PC-9 (cell line): ENCODE results near the gene DRAXIN. TPM values are rescaled to one million over a fixed set of nuclear protein-coding genes. Genes with fewer than 3 reads are reported as not detected.

ENCODE experiments used
- BruUV-seq: library from RNA; stranded (reverse); fragments of 400-500 nt; replicated peaks from 2 replicates; lab custom pipeline; 2021; lab: Mats Ljungman, UMichigan
- CTCF ChIA-PET: fragments of 300-600 bp; sonication (Branson Sonifier 250); formaldehyde crosslinking; loops from one replicate; lab custom pipeline; 2022; ENCODE audit warnings: antibody characterized with exemption; lab: Charles Lee
- POLR2A ChIA-PET: fragments of 300-600 bp; sonication (Branson Sonifier 250); formaldehyde crosslinking; loops from one replicate; lab custom pipeline; 2022; ENCODE audit warnings: antibody characterized with exemption; ENCODE audit not compliant: unreplicated experiment; lab: Charles Lee
- DNase-seq, 2 experiments: peaks; one replicate each; pipeline versions ENCODE4 v3.0.0 to v3.0.0-alpha.2; 2015 to 2022; ENCODE audit warnings: mixed read lengths in 1 of 2
- H2AFZ ChIP-seq: fragments of 200-600 bp; sonication (generic); 2 replicates; pipeline ENCODE4 v1.8.1; 2017; ENCODE audit warnings: antibody characterized with exemption
- H3F3A ChIP-seq: fragments of 200-600 bp; sonication (generic); 2 replicates; pipeline ENCODE4 v1.8.1; 2017; ENCODE audit warnings: antibody characterized with exemption, mild to moderate bottlenecking, low read depth; ENCODE audit not compliant: insufficient read depth
- H3K27ac ChIP-seq: fragments of 200-600 bp; sonication (generic); 2 replicates; pipeline ENCODE4 v1.6.1; 2016; ENCODE audit warnings: mixed run types
- H3K27me3 ChIP-seq: fragments of 200-600 bp; sonication (generic); 2 replicates; pipeline ENCODE4 v1.6.1; 2016; ENCODE audit warnings: low read depth, mixed run types; ENCODE audit not compliant: insufficient read depth
- H3K36me3 ChIP-seq: fragments of 200-600 bp; sonication (generic); 2 replicates; pipeline ENCODE4 v1.6.1; 2016; ENCODE audit warnings: low read depth, mixed run types
- H3K4me1 ChIP-seq: fragments of 200-600 bp; sonication (generic); replicated peaks from 2 replicates; pipeline ENCODE4 v1.6.1; 2016; ENCODE audit warnings: mixed run types; ENCODE audit not compliant: insufficient read depth
- H3K4me2 ChIP-seq: fragments of 200-600 bp; sonication (generic); 2 replicates; pipeline ENCODE4 v1.6.1; 2017; ENCODE audit warnings: mixed run types
- H3K4me3 ChIP-seq: fragments of 200-600 bp; sonication (generic); 2 replicates; pipeline ENCODE4 v1.6.1; 2016; ENCODE audit warnings: mixed run types
- H3K79me2 ChIP-seq: fragments of 200-600 bp; sonication (generic); 2 replicates; pipeline ENCODE4 v1.6.1; 2017; ENCODE audit warnings: low read depth, mixed run types
- H3K9me2 ChIP-seq: fragments of 200-600 bp; sonication (generic); 2 replicates; pipeline ENCODE4 v1.8.1; 2017; ENCODE audit warnings: mild to moderate bottlenecking; ENCODE audit not compliant: insufficient read depth
- H3K9me3 ChIP-seq: fragments of 200-600 bp; sonication (generic); 2 replicates; pipeline ENCODE4 v1.8.1; 2016; ENCODE audit warnings: low read depth; ENCODE audit not compliant: insufficient read depth
- H4K20me1 ChIP-seq: fragments of 200-600 bp; sonication (generic); 2 replicates; pipeline ENCODE4 v1.8.1; 2017; ENCODE audit not compliant: insufficient read depth
- EZH2 ChIP-seq: fragments of 200-600 bp; sonication (generic); IDR thresholded peaks from 2 replicates; pipeline ENCODE4 v1.8.0; 2017; ENCODE audit warnings: antibody characterized with exemption, low read depth
- intact Hi-C: fragments of 100-400 bp; cut with micrococcal nuclease; formaldehyde crosslinking; loops from one replicate; pipeline ENCODE4 v1.10.0; 2022; ENCODE audit not compliant: unreplicated experiment
- total RNA-seq: library from RNA; stranded (reverse); gene quantifications from 2 replicates; pipeline ENCODE4 v1.2.3, GENCODE V29; 2021
- TF ChIP-seq, protein P1 (sequence below): fragments of 200-600 bp; sonication (generic); conservative IDR thresholded peaks from 2 replicates; pipeline ENCODE4 v1.6.1; 2017; ENCODE audit warnings: mixed run types, antibody characterized with exemption, mild to moderate bottlenecking, moderate library complexity

DRAXIN gene
- total RNA-seq, 1 experiment from 2014 or later, result not detected

DNA sequence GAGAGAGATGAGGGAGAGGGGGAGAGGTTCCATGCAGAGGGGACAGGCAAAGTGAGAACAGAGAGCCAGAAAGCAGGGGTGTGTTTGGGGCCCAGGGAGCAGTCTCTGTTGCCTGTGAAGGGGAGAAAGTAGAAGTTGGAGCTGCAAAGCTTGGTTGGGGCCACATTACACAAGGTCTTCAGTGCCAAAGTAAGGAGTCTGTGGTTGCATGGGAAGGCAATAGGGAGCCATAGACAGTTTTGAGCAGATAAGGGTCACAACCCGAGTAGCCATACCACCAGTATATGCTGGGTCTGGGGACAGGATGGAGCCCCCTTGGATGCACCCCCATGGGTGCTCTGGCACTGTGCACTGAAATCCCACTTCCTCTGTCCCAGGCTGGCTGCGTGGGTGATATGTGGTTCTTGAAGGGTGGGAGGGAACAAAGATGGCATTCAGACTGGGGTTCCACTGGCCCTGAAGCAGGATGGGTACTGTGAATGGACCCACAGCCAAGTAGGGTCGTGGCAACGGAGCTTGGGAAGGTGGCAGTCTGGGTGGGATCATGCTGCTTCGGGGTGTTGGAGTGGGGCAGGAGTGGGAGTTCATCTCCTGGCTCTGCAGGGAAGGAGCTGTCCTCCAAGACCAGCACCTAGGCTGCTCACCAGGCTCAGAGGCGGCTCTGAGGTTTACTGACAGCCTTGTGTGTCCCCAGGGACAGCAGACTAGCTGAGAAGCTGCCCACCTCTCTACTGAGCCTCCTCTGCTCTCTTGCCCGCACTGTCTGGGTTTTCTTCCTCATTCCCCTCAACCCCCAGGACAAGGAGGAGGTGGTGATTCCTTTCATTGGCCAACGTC, 12.1 kb downstream of the DRAXIN start:
- ChIA-PET POLR2A (no interaction called here), CTCF (no interaction called here)
- H3K4me3 ChIP-seq, result no peak overlapping the region
- no peaks in the 10 kb centered on the region; the same call in 1 of the 2 replicates for H3K4me1 ChIP-seq
- H3K9me3 ChIP-seq, result no peaks in the 10 kb centered on the region
- no peak for TF ChIP-seq EZH2
- TF ChIP-seq, protein P1, sequence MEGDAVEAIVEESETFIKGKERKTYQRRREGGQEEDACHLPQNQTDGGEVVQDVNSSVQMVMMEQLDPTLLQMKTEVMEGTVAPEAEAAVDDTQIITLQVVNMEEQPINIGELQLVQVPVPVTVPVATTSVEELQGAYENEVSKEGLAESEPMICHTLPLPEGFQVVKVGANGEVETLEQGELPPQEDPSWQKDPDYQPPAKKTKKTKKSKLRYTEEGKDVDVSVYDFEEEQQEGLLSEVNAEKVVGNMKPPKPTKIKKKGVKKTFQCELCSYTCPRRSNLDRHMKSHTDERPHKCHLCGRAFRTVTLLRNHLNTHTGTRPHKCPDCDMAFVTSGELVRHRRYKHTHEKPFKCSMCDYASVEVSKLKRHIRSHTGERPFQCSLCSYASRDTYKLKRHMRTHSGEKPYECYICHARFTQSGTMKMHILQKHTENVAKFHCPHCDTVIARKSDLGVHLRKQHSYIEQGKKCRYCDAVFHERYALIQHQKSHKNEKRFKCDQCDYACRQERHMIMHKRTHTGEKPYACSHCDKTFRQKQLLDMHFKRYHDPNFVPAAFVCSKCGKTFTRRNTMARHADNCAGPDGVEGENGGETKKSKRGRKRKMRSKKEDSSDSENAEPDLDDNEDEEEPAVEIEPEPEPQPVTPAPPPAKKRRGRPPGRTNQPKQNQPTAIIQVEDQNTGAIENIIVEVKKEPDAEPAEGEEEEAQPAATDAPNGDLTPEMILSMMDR, result no peak
- no peak overlapping the region for H3K4me2 ChIP-seq
- no peak for DNase-seq
- no peaks in the 10 kb centered on the region for H4K20me1 ChIP-seq
- no TSS peak for BruUV-seq
- H3K36me3 ChIP-seq, result no peaks in the 10 kb centered on the region
- intact Hi-C loops, result no loop called here
- H3K27ac ChIP-seq, result no peak overlapping the region
- H2AFZ ChIP-seq, result no peak overlapping the region
- H3K79me2 ChIP-seq, result no peaks in the 10 kb centered on the region
- no peaks in the 10 kb centered on the region for H3K9me2 ChIP-seq
- H3K27me3 ChIP-seq, result peaks cover 26% of the 10 kb centered on the region
- peaks cover 5% of the 10 kb centered on the region; the same call in 1 of the 2 replicates for H3F3A ChIP-seq

DNA sequence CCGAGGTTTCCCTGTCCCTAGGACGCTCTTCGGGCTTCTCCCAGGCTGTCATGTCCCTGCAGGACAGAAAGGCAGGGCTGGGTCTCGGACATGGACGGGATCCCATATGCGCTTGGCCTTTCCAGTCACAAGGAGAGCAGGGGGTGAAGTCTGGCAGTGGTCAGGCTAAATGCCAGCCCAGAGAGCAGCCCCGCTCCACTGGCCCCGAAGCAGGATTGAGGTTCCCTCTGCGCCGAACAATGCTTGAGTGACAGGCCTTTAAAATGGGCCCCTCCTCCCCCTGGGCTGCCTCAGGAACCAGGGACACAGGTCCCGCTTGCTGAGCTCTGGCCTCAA, 12.7 kb downstream of the DRAXIN start:
- H3K9me3 ChIP-seq, result no peaks in the 10 kb centered on the region
- H3K4me1 ChIP-seq, result no peaks in the 10 kb centered on the region; the same call in 1 of the 2 replicates
- ChIA-PET POLR2A (no interaction called here), CTCF (no interaction called here)
- H3K79me2 ChIP-seq, result no peaks in the 10 kb centered on the region
- H3K27me3 ChIP-seq, result peaks cover 26% of the 10 kb centered on the region
- no peak overlapping the region for H3K4me2 ChIP-seq
- intact Hi-C loops, result no loop called here
- TF ChIP-seq, protein P1, result no peak
- no peak for TF ChIP-seq EZH2
- H4K20me1 ChIP-seq, result no peaks in the 10 kb centered on the region
- no TSS peak for BruUV-seq
- H3K4me3 ChIP-seq, result no peak overlapping the region
- H2AFZ ChIP-seq, result no peak overlapping the region
- H3K27ac ChIP-seq, result no peak overlapping the region
- no peaks in the 10 kb centered on the region for H3K9me2 ChIP-seq
- no peak for DNase-seq
- peaks cover 5% of the 10 kb centered on the region; the same call in 1 of the 2 replicates for H3F3A ChIP-seq
- no peaks in the 10 kb centered on the region for H3K36me3 ChIP-seq

DNA sequence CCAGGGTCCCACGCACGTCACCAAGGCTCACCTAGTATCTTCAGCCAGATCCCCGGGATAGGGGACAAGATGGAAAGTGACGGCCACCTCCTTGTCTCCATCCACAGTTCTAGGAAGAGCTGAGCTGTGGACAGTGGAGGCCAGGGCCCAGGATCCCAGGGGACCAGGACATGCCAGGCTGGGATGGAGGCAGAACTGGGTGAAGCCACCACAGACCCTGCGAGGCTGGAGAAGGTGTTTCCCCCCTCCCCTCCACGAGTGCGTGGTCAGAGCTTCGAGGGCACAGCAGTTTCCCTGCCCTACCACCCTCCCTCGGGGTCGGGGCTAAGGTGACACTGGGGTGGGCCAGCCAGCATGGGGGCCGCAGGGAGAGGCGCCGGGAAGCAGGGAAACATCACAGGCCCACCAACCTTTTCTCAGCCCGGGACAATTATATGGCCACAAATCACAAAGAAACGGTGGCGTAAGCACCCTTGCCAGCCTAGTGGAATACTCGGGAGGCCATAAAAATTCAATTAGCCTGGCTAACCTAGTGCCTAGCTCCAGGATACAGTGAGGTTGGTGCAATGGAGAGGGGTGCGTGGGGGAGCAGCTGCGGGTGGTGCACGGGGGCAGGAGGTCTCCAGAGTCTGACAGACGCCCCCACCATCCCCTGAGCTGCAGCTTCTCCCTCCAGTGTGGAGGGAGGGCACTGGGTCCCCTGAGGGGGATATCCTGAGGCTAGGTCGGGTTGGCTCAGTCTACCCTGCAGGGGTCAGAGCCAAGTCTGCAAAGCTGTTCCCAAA, 13.4 kb downstream of the DRAXIN start:
- peaks cover 5% of the 10 kb centered on the region; the same call in 1 of the 2 replicates for H3F3A ChIP-seq
- no peak overlapping the region for H3K4me3 ChIP-seq
- H3K27ac ChIP-seq, result no peak overlapping the region
- ChIA-PET CTCF (no interaction called here), POLR2A (no interaction called here)
- H3K9me3 ChIP-seq, result no peaks in the 10 kb centered on the region
- no peaks in the 10 kb centered on the region for H3K9me2 ChIP-seq
- H3K79me2 ChIP-seq, result no peaks in the 10 kb centered on the region
- no peak for DNase-seq
- intact Hi-C loops, result loop anchor here (5.0 kb wide), 1 partner anchor 38 kb away; no protein-coding TSS in a partner anchor
- TF ChIP-seq, protein P1, result no peak
- TF ChIP-seq EZH2, result no peak
- BruUV-seq, result no TSS peak
- H2AFZ ChIP-seq, result no peak overlapping the region
- peaks cover 26% of the 10 kb centered on the region for H3K27me3 ChIP-seq
- H3K4me2 ChIP-seq, result no peak overlapping the region
- no peaks in the 10 kb centered on the region for H3K36me3 ChIP-seq
- H3K4me1 ChIP-seq, result no peaks in the 10 kb centered on the region; the same call in 1 of the 2 replicates
- H4K20me1 ChIP-seq, result no peaks in the 10 kb centered on the region
